GM19463 (cell line): ENCODE measurements around the gene SCAMP4.

Experiments
- ATAC-seq: cut with Tn5 transposase; IDR thresholded peaks from one replicate; pipeline ENCODE4 v1.9.1; 2021; ENCODE audit warnings: mild to moderate bottlenecking, moderate library complexity; ENCODE audit not compliant: unreplicated experiment

SCAMP4 gene

GRCh38 chr19:1905110-1905862, at the start of gene SCAMP4, which contains the start of gene ADAT3:
TSS of gene SCAMP4 (plus strand) at chr19:1905399. CDS start at chr19:1915020, 9,621 bp downstream.
TSS of gene ADAT3 (plus strand) at chr19:1905399. CDS start at chr19:1912048, 6,649 bp downstream.
- ATAC-seq = peak; percentile 85

- ATAC-seq = no peak
These were observed 49.4 kb upstream of the SCAMP4 start for GRCh38 chr19:1855828-1856255.

- ATAC-seq = no peak
These were observed 48.9 kb upstream of the SCAMP4 start for GRCh38 chr19:1856345-1856697.

- ATAC-seq = no peak
These were observed 48.2 kb upstream of the SCAMP4 start for GRCh38 chr19:1856698-1857603.

GRCh38 chr19:1857648-1858326, 47.4 kb upstream of the SCAMP4 start:
- no peak for ATAC-seq

GRCh38 chr19:1858412-1859081, 46.7 kb upstream of the SCAMP4 start:
- no peak for ATAC-seq

GRCh38 chr19:1859331-1859781, 45.8 kb upstream of the SCAMP4 start:
- ATAC-seq = no peak

- ATAC-seq = no peak
These were observed 45.0 kb upstream of the SCAMP4 start for GRCh38 chr19:1860042-1860775.

- no peak for ATAC-seq
These were observed 44.2 kb upstream of the SCAMP4 start for GRCh38 chr19:1860821-1861598.

GRCh38 chr19:1861599-1862031, 43.6 kb upstream of the SCAMP4 start:
- ATAC-seq = no peak

- no peak for ATAC-seq
These were observed 43.2 kb upstream of the SCAMP4 start for GRCh38 chr19:1862068-1862423.

GRCh38 chr19:1862424-1863327, 42.5 kb upstream of the SCAMP4 start:
- peak; percentile 3 for ATAC-seq

- ATAC-seq = peak; percentile 1
These were observed 41.9 kb upstream of the SCAMP4 start, which contains the start of gene KLF16 for GRCh38 chr19:1863328-1863637. TSS of gene KLF16 (minus strand) at chr19:1863579. CDS start at chr19:1863497, 82 bp downstream.

- ATAC-seq = peak; percentile 53
These were observed 41.3 kb upstream of the SCAMP4 start for GRCh38 chr19:1863638-1864479.

- ATAC-seq = peak; percentile 29
These were observed 40.6 kb upstream of the SCAMP4 start for GRCh38 chr19:1864480-1865171.

- ATAC-seq = no peak
These were observed 39.8 kb upstream of the SCAMP4 start for GRCh38 chr19:1865172-1866010.
